ENCODE results near the gene CSE1L.
A peak's percentile ranks its signal among the peaks of the same experiment; 100 is the strongest.
"Not testable (repeated sequence)": the region's sequence is repeated elsewhere in the genome, so short reads cannot be mapped to it uniquely, and the experiment has no call there.

Gene CSE1L

DNA sequence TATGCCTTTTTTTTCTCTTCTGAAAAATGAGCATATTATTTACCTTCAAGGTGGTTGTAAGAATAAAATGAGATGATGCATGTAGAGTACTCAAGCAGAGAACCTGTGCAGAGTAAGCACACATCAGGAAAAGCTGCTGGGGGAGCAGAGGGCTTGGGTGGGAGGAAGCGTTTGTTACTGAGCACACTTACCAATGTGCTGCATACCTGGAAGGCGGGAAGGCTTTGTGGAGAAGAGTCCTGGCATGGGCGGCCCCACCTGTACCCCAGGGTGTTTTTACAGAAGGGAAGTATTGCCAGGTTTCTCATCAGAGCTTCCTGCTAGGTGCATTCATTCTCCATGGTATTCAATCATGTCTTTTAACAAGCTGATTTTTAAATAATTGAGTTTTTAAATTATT lies 52.9 kb downstream of the CSE1L start:
- Histone ChIP-seq H3K4me1 (ENCODE audit: control insufficient read depth in 2 of 2, insufficient read depth in 1 of 2, low read depth in 1 of 2, low read length in 2 of 2) (peaks cover 0 to 5% of the 10 kb centered on the region in 2 donors), H3K23ac (ENCODE audit: low read depth, low read length, poor library complexity) (no peak overlapping the region), H4K91ac (ENCODE audit: low read depth, low read length, poor library complexity) (no peak overlapping the region), H3K4me2 (ENCODE audit: insufficient read depth, low read length, poor library complexity, severe bottlenecking) (no peak overlapping the region), H2BK5ac (ENCODE audit: low read length) (no peak overlapping the region), H3K27me3 (ENCODE audit: control insufficient read depth in 3 of 3, insufficient read depth in 3 of 3, low read depth in 1 of 3, low read length in 3 of 3) (no peaks in the 10 kb centered on the region), H3K4ac (ENCODE audit: low read length) (no peak overlapping the region), H3K9me3 (replicated peaks in 1 of 2; ENCODE audit: control insufficient read depth in 2 of 2, insufficient read depth in 1 of 2, low read depth in 1 of 2, low read length in 2 of 2) (peaks cover 0 to 3% of the 10 kb centered on the region in 2 donors), H3K18ac (ENCODE audit: low read length) (no peak overlapping the region), H3K14ac (ENCODE audit: low read length) (no peak overlapping the region), H2BK12ac (ENCODE audit: low read length) (no peak overlapping the region), H3K27ac (replicated peaks; ENCODE audit: low read length) (no peak overlapping the region), H2BK15ac (ENCODE audit: low read length) (no peak overlapping the region), H3K79me1 (ENCODE audit: low read depth, low read length) (peaks cover 2% of the 10 kb centered on the region), H2AFZ (ENCODE audit: low read length) (no peak overlapping the region), H2AK5ac (ENCODE audit: low read depth, low read length) (no peak overlapping the region), H3K36me3 (replicated peaks in 1 of 2; ENCODE audit: control insufficient read depth in 2 of 2, insufficient read depth in 2 of 2, low read length in 2 of 2) (peaks cover 47 to 98% of the 10 kb centered on the region in 2 donors), H2BK120ac (ENCODE audit: low read depth, low read length) (no peak overlapping the region), H3K9ac (ENCODE audit: low read depth, low read length, poor library complexity) (no peak overlapping the region), H3K4me3 (ENCODE audit: low read length in 2 of 2) (no peak overlapping the region), H4K8ac (ENCODE audit: low read depth, low read length) (no peak overlapping the region)
- no CpG with 5 or more reads among the region's 3 CpGs for WGBS, 2 donors (ENCODE audit: extremely low coverage in 2 of 2, insufficient read length in 2 of 2, insufficient replicate concordance in 1 of 2)
- no peak for DNase-seq (ENCODE audit: low spot score)

DNA sequence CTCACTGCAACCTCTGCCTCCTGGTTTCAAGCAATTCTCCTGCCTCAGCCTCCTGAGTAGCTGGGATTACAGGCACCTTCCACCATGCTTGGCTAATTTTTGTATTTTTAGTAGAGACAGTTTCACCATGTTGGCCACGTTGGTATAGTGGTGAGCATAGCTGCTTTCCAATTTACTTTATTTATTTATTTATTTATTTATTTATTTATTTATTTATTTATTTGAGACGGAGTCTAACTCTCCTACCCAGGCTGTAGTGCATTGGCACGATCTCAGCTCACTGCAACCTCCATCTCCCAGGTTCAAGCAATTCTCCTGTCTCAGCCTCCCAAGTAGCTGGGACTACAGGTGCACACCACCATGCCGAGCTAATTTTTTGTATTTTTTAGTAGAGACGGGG lies 54.2 kb downstream of the CSE1L start:
- not testable (repeated sequence) for H4K91ac ChIP-seq (ENCODE audit: low read depth, low read length, poor library complexity); H2BK15ac ChIP-seq (ENCODE audit: low read length); H2BK12ac ChIP-seq (ENCODE audit: low read length); H2BK120ac ChIP-seq (ENCODE audit: low read depth, low read length); H2AFZ ChIP-seq (ENCODE audit: low read length); H3K23ac ChIP-seq (ENCODE audit: low read depth, low read length, poor library complexity); H3K4me2 ChIP-seq (ENCODE audit: insufficient read depth, low read length, poor library complexity, severe bottlenecking); H2BK5ac ChIP-seq (ENCODE audit: low read length); H3K14ac ChIP-seq (ENCODE audit: low read length); H3K27ac ChIP-seq (replicated peaks; ENCODE audit: low read length); H4K8ac ChIP-seq (ENCODE audit: low read depth, low read length); H3K4me3 ChIP-seq (ENCODE audit: low read length in 2 of 2); H3K4ac ChIP-seq (ENCODE audit: low read length); H3K18ac ChIP-seq (ENCODE audit: low read length); H3K79me1 ChIP-seq (ENCODE audit: low read depth, low read length); H3K27me3 ChIP-seq (ENCODE audit: control insufficient read depth in 3 of 3, insufficient read depth in 3 of 3, low read depth in 1 of 3, low read length in 3 of 3); H2AK5ac ChIP-seq (ENCODE audit: low read depth, low read length); H3K9me3 ChIP-seq (replicated peaks in 1 of 2; ENCODE audit: control insufficient read depth in 2 of 2, insufficient read depth in 1 of 2, low read depth in 1 of 2, low read length in 2 of 2); H3K9ac ChIP-seq (ENCODE audit: low read depth, low read length, poor library complexity); DNase-seq (ENCODE audit: low spot score)
- H3K36me3 ChIP-seq (replicated peaks in 1 of 2; ENCODE audit: control insufficient read depth in 2 of 2, insufficient read depth in 2 of 2, low read length in 2 of 2): peaks cover 41 to 98% of the 10 kb centered on the region in 2 donors
- WGBS, 2 donors (ENCODE audit: extremely low coverage in 2 of 2, insufficient read length in 2 of 2, insufficient replicate concordance in 1 of 2): no CpG with 5 or more reads among the region's 5 CpGs
- peaks cover 0 to 10% of the 10 kb centered on the region in 2 donors for H3K4me1 ChIP-seq (ENCODE audit: control insufficient read depth in 2 of 2, insufficient read depth in 1 of 2, low read depth in 1 of 2, low read length in 2 of 2)

GRCh38 chr20:49100972-49101371 lies 54.9 kb downstream of the CSE1L start:
- DNase-seq (ENCODE audit: low spot score): no peak
- no CpG with 5 or more reads among the region's 4 CpGs for WGBS, 2 donors (ENCODE audit: extremely low coverage in 2 of 2, insufficient read length in 2 of 2, insufficient replicate concordance in 1 of 2)
- H3K18ac ChIP-seq (ENCODE audit: low read length): no peak overlapping the region
- H3K23ac ChIP-seq (ENCODE audit: low read depth, low read length, poor library complexity): no peak overlapping the region
- no peak overlapping the region for H2AK5ac ChIP-seq (ENCODE audit: low read depth, low read length)
- no peak overlapping the region for H4K8ac ChIP-seq (ENCODE audit: low read depth, low read length)
- peaks cover 0 to 3% of the 10 kb centered on the region in 2 donors for H3K9me3 ChIP-seq (replicated peaks in 1 of 2; ENCODE audit: control insufficient read depth in 2 of 2, insufficient read depth in 1 of 2, low read depth in 1 of 2, low read length in 2 of 2)
- H2AFZ ChIP-seq (ENCODE audit: low read length): no peak overlapping the region
- H3K14ac ChIP-seq (ENCODE audit: low read length): no peak overlapping the region
- H3K27ac ChIP-seq (replicated peaks; ENCODE audit: low read length): no peak overlapping the region
- H4K91ac ChIP-seq (ENCODE audit: low read depth, low read length, poor library complexity): no peak overlapping the region
- H2BK12ac ChIP-seq (ENCODE audit: low read length): no peak overlapping the region
- H2BK120ac ChIP-seq (ENCODE audit: low read depth, low read length): no peak overlapping the region
- no peak overlapping the region for H2BK15ac ChIP-seq (ENCODE audit: low read length)
- no peak overlapping the region for H3K4me3 ChIP-seq (ENCODE audit: low read length in 2 of 2)
- peaks cover 38 to 98% of the 10 kb centered on the region in 2 donors for H3K36me3 ChIP-seq (replicated peaks in 1 of 2; ENCODE audit: control insufficient read depth in 2 of 2, insufficient read depth in 2 of 2, low read length in 2 of 2)
- H3K79me1 ChIP-seq (ENCODE audit: low read depth, low read length): peaks cover 2% of the 10 kb centered on the region
- H3K4ac ChIP-seq (ENCODE audit: low read length): no peak overlapping the region
- H3K27me3 ChIP-seq (ENCODE audit: control insufficient read depth in 3 of 3, insufficient read depth in 3 of 3, low read depth in 1 of 3, low read length in 3 of 3): no peaks in the 10 kb centered on the region
- H3K4me2 ChIP-seq (ENCODE audit: insufficient read depth, low read length, poor library complexity, severe bottlenecking): no peak overlapping the region
- no peak overlapping the region for H3K9ac ChIP-seq (ENCODE audit: low read depth, low read length, poor library complexity)
- H3K4me1 ChIP-seq (ENCODE audit: control insufficient read depth in 2 of 2, insufficient read depth in 1 of 2, low read depth in 1 of 2, low read length in 2 of 2): peaks cover 0 to 10% of the 10 kb centered on the region in 2 donors
- H2BK5ac ChIP-seq (ENCODE audit: low read length): no peak overlapping the region

GRCh38 chr20:49103019-49103418 lies 56.9 kb downstream of the CSE1L start:
- Histone ChIP-seq H2AK5ac (ENCODE audit: low read depth, low read length) (no peak overlapping the region), H4K91ac (ENCODE audit: low read depth, low read length, poor library complexity) (no peak overlapping the region), H3K23ac (ENCODE audit: low read depth, low read length, poor library complexity) (peak overlapping the region; percentile 8), H3K36me3 (replicated peaks in 1 of 2; ENCODE audit: control insufficient read depth in 2 of 2, insufficient read depth in 2 of 2, low read length in 2 of 2) (peaks cover 27 to 91% of the 10 kb centered on the region in 2 donors), H3K4me2 (ENCODE audit: insufficient read depth, low read length, poor library complexity, severe bottlenecking) (no peak overlapping the region), H3K9me3 (replicated peaks in 1 of 2; ENCODE audit: control insufficient read depth in 2 of 2, insufficient read depth in 1 of 2, low read depth in 1 of 2, low read length in 2 of 2) (peaks cover 0 to 3% of the 10 kb centered on the region in 2 donors), H2BK15ac (ENCODE audit: low read length) (no peak overlapping the region), H3K79me1 (ENCODE audit: low read depth, low read length) (no peaks in the 10 kb centered on the region), H3K27me3 (ENCODE audit: control insufficient read depth in 3 of 3, insufficient read depth in 3 of 3, low read depth in 1 of 3, low read length in 3 of 3) (no peaks in the 10 kb centered on the region), H3K14ac (ENCODE audit: low read length) (no peak overlapping the region), H3K4ac (ENCODE audit: low read length) (no peak overlapping the region), H3K4me1 (ENCODE audit: control insufficient read depth in 2 of 2, insufficient read depth in 1 of 2, low read depth in 1 of 2, low read length in 2 of 2) (peaks cover 0 to 10% of the 10 kb centered on the region in 2 donors), H4K8ac (ENCODE audit: low read depth, low read length) (no peak overlapping the region), H2BK120ac (ENCODE audit: low read depth, low read length) (no peak overlapping the region), H2AFZ (ENCODE audit: low read length) (no peak overlapping the region), H3K4me3 (ENCODE audit: low read length in 2 of 2) (no peak overlapping the region), H3K27ac (replicated peaks; ENCODE audit: low read length) (peak overlapping the region; percentile 15), H3K9ac (ENCODE audit: low read depth, low read length, poor library complexity) (no peak overlapping the region), H2BK12ac (ENCODE audit: low read length) (no peak overlapping the region), H3K18ac (ENCODE audit: low read length) (peak overlapping the region; percentile 22), H2BK5ac (ENCODE audit: low read length) (no peak overlapping the region)
- no CpG with 5 or more reads among the region's 4 CpGs for WGBS, 2 donors (ENCODE audit: extremely low coverage in 2 of 2, insufficient read length in 2 of 2, insufficient replicate concordance in 1 of 2)
- no peak for DNase-seq (ENCODE audit: low spot score)
